ENCODE data around the gene PCSK4.

GRCh38 chr19:1521636-1522035, 31.5 kb upstream of the PCSK4 start:
- no peak for TF ChIP-seq POLR2A (IDR thresholded peaks at IDR 0.05; ENCODE audit: low read depth, low read length)
- TF ChIP-seq POLR2AphosphoS5 (IDR thresholded peaks at IDR 0.05; ENCODE audit: low read depth, low read length) = no peak
- TF ChIP-seq TAF1 (IDR thresholded peaks at IDR 0.05; ENCODE audit: borderline replicate concordance, low read depth, low read length) = no peak

Data from GM12892 (cell line).